Thyroid gland (tissue), 4 donors: ENCODE data around the gene MALAT1. TPM values are rescaled to one million over a fixed set of nuclear protein-coding genes. Genes with fewer than 3 reads are reported as not detected.

ENCODE experiments used
- DNase-seq, 2 donors: peaks; one replicate each; pipeline ENCODE4 v3.0.0-alpha.2; 2019
- H3K27ac ChIP-seq, 3 donors: fragments of 200-600 bp; sonication (generic); 1 replicate in 2 of 3; 2 replicates in 1 of 3; pipeline ENCODE4 v1.5.1; 2016 to 2019; ENCODE audit warnings: mild to moderate bottlenecking in 1 of 3, moderate library complexity in 1 of 3
- H3K27me3 ChIP-seq: fragments of 200-600 bp; sonication (generic); one replicate; pipeline ENCODE4 v1.5.1; 2019
- H3K36me3 ChIP-seq, 2 donors: fragments of 200-600 bp; sonication (generic); one replicate each; pipeline ENCODE4 v1.5.1; 2016 to 2019
- H3K4me1 ChIP-seq, 2 donors: fragments of 200-600 bp; sonication (generic); one replicate each; pipeline ENCODE4 v1.5.1; 2017 to 2019
- H3K4me3 ChIP-seq, 3 donors: fragments of 200-600 bp; sonication (generic); replicated peaks in 1 of 3; 1 replicate in 2 of 3; 2 replicates in 1 of 3; pipeline ENCODE4 v1.5.1; 2016; ENCODE audit warnings: mild to moderate bottlenecking in 1 of 3
- H3K9me3 ChIP-seq: fragments of 200-600 bp; sonication (generic); one replicate; pipeline ENCODE4 v1.5.1; 2017
- CTCF ChIP-seq, 6 experiments: fragments of 200-600 bp in 3 of 6; fragments of 450-650 bp in 3 of 6; sonication (generic) in 3 of 6; IDR thresholded peaks; one replicate each; pipeline ENCODE4 v1.5.1; 2016 to 2019; ENCODE audit warnings: antibody characterized with exemption in 6 of 6, mild to moderate bottlenecking in 2 of 6, inconsistent platforms in 1 of 6, moderate library complexity in 1 of 6
- POLR2A ChIP-seq, 2 donors: fragments of 450-650 bp; IDR thresholded peaks; one replicate each; pipeline ENCODE4 v1.6.1; 2017; ENCODE audit warnings: antibody characterized with exemption in 2 of 2, mild to moderate bottlenecking in 2 of 2, moderate library complexity in 1 of 2
- WGBS, 2 donors: methylation state at CpG; one replicate each; pipeline ENCODE4 v1.1.5; 2017; 5-methylcytosine and 5-hydroxymethylcytosine counted together
- intact Hi-C: fragments of 100-400 bp; cut with DNase I; formaldehyde crosslinking; loops from one replicate; pipeline ENCODE4 v1.15.1; 2023
- total RNA-seq, 4 donors: library from RNA; depleted of rRNA; stranded (reverse); fragments of >200 nt; gene quantifications; one replicate each; pipeline ENCODE4 v1.2.3, GENCODE V29; 2016

Gene MALAT1
- total RNA-seq, 4 donors from 2014 or later: 20,994 to 36,233 (median 26,043) TPM

GRCh38 chr11:65546217-65546958 is 47.5 kb downstream of the MALAT1 start:
- Histone ChIP-seq H3K36me3 (no peaks in the 10 kb centered on the region), H3K27ac (peak overlapping the region in 2 of 3 donors; percentile 22 to 26), H3K9me3 (no peaks in the 10 kb centered on the region), H3K4me1 (peaks cover 9 to 37% of the 10 kb centered on the region in 2 donors), H3K4me3 (peak overlapping the region in 1 of 3 donors; percentile 16), H3K27me3 (no peaks in the 10 kb centered on the region)
- TF ChIP-seq POLR2A (IDR thresholded peaks at IDR 0.05) (no peak), CTCF (IDR thresholded peaks at IDR 0.05) (no peak)
- intact Hi-C loops: no loop called here
- WGBS, 2 donors: 32 to 49% methylated on average over 11 to 27 of the region's 64 CpGs
- DNase-seq: peak; percentile 91

GRCh38 chr11:65547446-65548125 is 48.7 kb downstream of the MALAT1 start:
- no peak for DNase-seq
- H3K27ac ChIP-seq: no peak overlapping the region
- H3K36me3 ChIP-seq: no peaks in the 10 kb centered on the region
- no peaks in the 10 kb centered on the region for H3K9me3 ChIP-seq
- H3K4me1 ChIP-seq: peaks cover 4 to 40% of the 10 kb centered on the region in 2 donors
- H3K4me3 ChIP-seq: no peak overlapping the region
- intact Hi-C loops: no loop called here
- TF ChIP-seq POLR2A (IDR thresholded peaks at IDR 0.05) (no peak), CTCF (IDR thresholded peaks at IDR 0.05) (no peak)
- H3K27me3 ChIP-seq: no peaks in the 10 kb centered on the region
- 79 to 81% methylated on average over 43 to 50 of the region's 52 CpGs for WGBS, 2 donors

- intact Hi-C loops: no loop called here
- Histone ChIP-seq H3K4me3 (no peak overlapping the region), H3K27me3 (no peaks in the 10 kb centered on the region), H3K36me3 (no peaks in the 10 kb centered on the region), H3K27ac (no peak overlapping the region), H3K4me1 (peaks cover 4 to 41% of the 10 kb centered on the region in 2 donors), H3K9me3 (no peaks in the 10 kb centered on the region)
- no peak for TF ChIP-seq POLR2A (IDR thresholded peaks at IDR 0.05)
- TF ChIP-seq CTCF (IDR thresholded peaks at IDR 0.05): no peak
- WGBS, 2 donors: 94 to 99% methylated on average over 3 of the region's 3 CpGs
- no peak for DNase-seq
These were observed 49.5 kb downstream of the MALAT1 start for GRCh38 chr11:65548395-65548794.

- no peak overlapping the region for H3K4me3 ChIP-seq
- no peaks in the 10 kb centered on the region for H3K36me3 ChIP-seq
- intact Hi-C loops: no loop called here
- peak in 1 of 2 donors; percentile 43 for DNase-seq
- 61 to 83% methylated on average over 3 of the region's 3 CpGs for WGBS, 2 donors
- H3K9me3 ChIP-seq: no peaks in the 10 kb centered on the region
- H3K27ac ChIP-seq: no peak overlapping the region
- H3K27me3 ChIP-seq: no peaks in the 10 kb centered on the region
- TF ChIP-seq POLR2A (IDR thresholded peaks at IDR 0.05): no peak
- no peak for TF ChIP-seq CTCF (IDR thresholded peaks at IDR 0.05)
- peaks cover 4 to 43% of the 10 kb centered on the region in 2 donors for H3K4me1 ChIP-seq
These were observed 50.3 kb downstream of the MALAT1 start for GRCh38 chr11:65549096-65549495.
